GM19023 (cell line): ENCODE measurements around the gene MXI1.
A peak's percentile ranks its signal among the peaks of the same experiment; 100 is the strongest.
"Not testable (repeated sequence)": the region's sequence is repeated elsewhere in the genome, so short reads cannot be mapped to it uniquely, and the experiment has no call there.

Source experiments
- ATAC-seq: cut with Tn5 transposase; IDR thresholded peaks from one replicate; pipeline ENCODE4 v1.9.1; 2021; ENCODE audit warnings: mild to moderate bottlenecking, moderate library complexity; ENCODE audit not compliant: unreplicated experiment

Gene MXI1

GRCh38 chr10:110311357-110311949, 104.0 kb downstream of the MXI1 start:
- no peak for ATAC-seq

- no peak for ATAC-seq
Measured at GRCh38 chr10:110312206-110312605, 104.8 kb downstream of the MXI1 start.

GRCh38 chr10:110313674-110314073, 106.3 kb downstream of the MXI1 start:
- no peak for ATAC-seq

GRCh38 chr10:110317866-110318850, 110.8 kb downstream of the MXI1 start:
- ATAC-seq: no peak

- no peak for ATAC-seq
Measured at GRCh38 chr10:110321869-110322620, 114.6 kb downstream of the MXI1 start.

GRCh38 chr10:110323503-110323902, 116.1 kb downstream of the MXI1 start:
- ATAC-seq: no peak

GRCh38 chr10:110324201-110324804, 116.9 kb downstream of the MXI1 start:
- peak; percentile 49 for ATAC-seq

GRCh38 chr10:110324805-110325280, 117.4 kb downstream of the MXI1 start:
- peak; percentile 54 for ATAC-seq

GRCh38 chr10:110326351-110327032, 119.1 kb downstream of the MXI1 start:
- no peak for ATAC-seq

GRCh38 chr10:110327262-110327914, 120.0 kb downstream of the MXI1 start:
- no peak for ATAC-seq

GRCh38 chr10:110330675-110331074, 123.3 kb downstream of the MXI1 start:
- ATAC-seq: no peak

- not testable (repeated sequence) for ATAC-seq
Measured at GRCh38 chr10:110331226-110331795, 123.9 kb downstream of the MXI1 start.

- no peak for ATAC-seq
Measured at GRCh38 chr10:110334061-110334656, 126.8 kb downstream of the MXI1 start.

GRCh38 chr10:110335314-110336064, 128.1 kb downstream of the MXI1 start:
- ATAC-seq: no peak

GRCh38 chr10:110336111-110336721, 128.8 kb downstream of the MXI1 start:
- ATAC-seq: no peak
